MM.1S (cell line): ENCODE data around the gene GFPT2.

Experiments
- DNase-seq: peaks from one replicate; pipeline ENCODE4 v3.0.0-alpha.2; 2015
- H2AFZ ChIP-seq: fragments of 300-600 bp; sonication (generic); 2 replicates; pipeline ENCODE4 v1.6.0; 2016; ENCODE audit warnings: antibody characterized with exemption, low read length
- H3F3A ChIP-seq: fragments of 300-600 bp; sonication (generic); 2 replicates; pipeline ENCODE4 v1.6.1; 2016; ENCODE audit warnings: mild to moderate bottlenecking, antibody characterized with exemption, low read length, moderate library complexity, mixed read lengths; ENCODE audit not compliant: insufficient read depth
- H3K27ac ChIP-seq: fragments of 300-600 bp; sonication (generic); 2 replicates; pipeline ENCODE4 v1.5.1; 2016; ENCODE audit warnings: mild to moderate bottlenecking, low read length
- H3K27me3 ChIP-seq: fragments of 300-600 bp; sonication (generic); replicated peaks from 2 replicates; pipeline ENCODE4 v1.6.0; 2016; ENCODE audit warnings: low read length; ENCODE audit not compliant: insufficient read depth
- H3K36me3 ChIP-seq: fragments of 300-600 bp; sonication (generic); replicated peaks from 2 replicates; pipeline ENCODE4 v1.6.1; 2016; ENCODE audit warnings: mild to moderate bottlenecking, low read length, mixed read lengths; ENCODE audit not compliant: insufficient read depth
- H3K4me1 ChIP-seq: fragments of 300-600 bp; sonication (generic); 2 replicates; pipeline ENCODE4 v1.6.1; 2016; ENCODE audit warnings: low read length, mixed read lengths
- H3K4me2 ChIP-seq: fragments of 300-600 bp; sonication (generic); 2 replicates; pipeline ENCODE4 v1.6.0; 2016; ENCODE audit warnings: low read depth, low read length
- H3K4me3 ChIP-seq: fragments of 300-600 bp; sonication (generic); 2 replicates; pipeline ENCODE4 v1.5.1; 2016; ENCODE audit warnings: low read length, mixed read lengths
- H3K79me2 ChIP-seq: fragments of 300-600 bp; sonication (generic); 2 replicates; pipeline ENCODE4 v1.6.1; 2016; ENCODE audit warnings: mixed run types, low read length, mixed read lengths
- H3K9ac ChIP-seq: fragments of 300-600 bp; sonication (generic); 2 replicates; pipeline ENCODE4 v1.6.1; 2016; ENCODE audit warnings: low read length, mixed read lengths
- H3K9me2 ChIP-seq: fragments of 300-600 bp; sonication (generic); replicated peaks from 2 replicates; pipeline ENCODE4 v1.6.1; 2016; ENCODE audit warnings: mild to moderate bottlenecking, low read length, mixed read lengths; ENCODE audit not compliant: insufficient read depth
- H3K9me3 ChIP-seq: fragments of 300-600 bp; sonication (generic); replicated peaks from 2 replicates; pipeline ENCODE4 v1.6.1; 2016; ENCODE audit warnings: mild to moderate bottlenecking, low read length, mixed read lengths; ENCODE audit not compliant: insufficient read depth
- H4K20me1 ChIP-seq: fragments of 300-600 bp; sonication (generic); 2 replicates; pipeline ENCODE4 v1.6.1; 2016; ENCODE audit warnings: mild to moderate bottlenecking, low read length, moderate library complexity, mixed read lengths; ENCODE audit not compliant: insufficient read depth
- CTCF ChIP-seq: fragments of 300-600 bp; sonication (generic); IDR thresholded peaks from 2 replicates; pipeline ENCODE4 v1.5.1; 2016; ENCODE audit warnings: antibody characterized with exemption, low read length, mixed read lengths
- EZH2 ChIP-seq: fragments of 300-600 bp; sonication (generic); optimal IDR thresholded peaks from 2 replicates; pipeline ENCODE3; 2017; ENCODE audit warnings: low read depth, mild to moderate bottlenecking, antibody characterized with exemption, low read length, mixed read lengths
- EZH2phosphoT487 ChIP-seq: fragments of 300-600 bp; sonication (generic); IDR thresholded peaks from 2 replicates; pipeline ENCODE4 v1.6.1; 2018; ENCODE audit warnings: antibody characterized with exemption, low read length

GFPT2 gene

GRCh38 chr5:180382926-180383325, 29.8 kb upstream of the GFPT2 start:
- Histone ChIP-seq H3K79me2 (no peaks in the 10 kb centered on the region), H3F3A (no peaks in the 10 kb centered on the region), H2AFZ (no peak overlapping the region), H3K27ac (no peak overlapping the region), H3K4me3 (no peak overlapping the region), H3K9ac (no peak overlapping the region), H3K27me3 (peaks cover 51% of the 10 kb centered on the region), H3K4me2 (no peak overlapping the region), H3K36me3 (no peaks in the 10 kb centered on the region), H3K9me3 (no peaks in the 10 kb centered on the region), H4K20me1 (no peaks in the 10 kb centered on the region), H3K4me1 (no peaks in the 10 kb centered on the region), H3K9me2 (no peaks in the 10 kb centered on the region)
- no peak for DNase-seq
- no peak for TF ChIP-seq CTCF

DNA sequence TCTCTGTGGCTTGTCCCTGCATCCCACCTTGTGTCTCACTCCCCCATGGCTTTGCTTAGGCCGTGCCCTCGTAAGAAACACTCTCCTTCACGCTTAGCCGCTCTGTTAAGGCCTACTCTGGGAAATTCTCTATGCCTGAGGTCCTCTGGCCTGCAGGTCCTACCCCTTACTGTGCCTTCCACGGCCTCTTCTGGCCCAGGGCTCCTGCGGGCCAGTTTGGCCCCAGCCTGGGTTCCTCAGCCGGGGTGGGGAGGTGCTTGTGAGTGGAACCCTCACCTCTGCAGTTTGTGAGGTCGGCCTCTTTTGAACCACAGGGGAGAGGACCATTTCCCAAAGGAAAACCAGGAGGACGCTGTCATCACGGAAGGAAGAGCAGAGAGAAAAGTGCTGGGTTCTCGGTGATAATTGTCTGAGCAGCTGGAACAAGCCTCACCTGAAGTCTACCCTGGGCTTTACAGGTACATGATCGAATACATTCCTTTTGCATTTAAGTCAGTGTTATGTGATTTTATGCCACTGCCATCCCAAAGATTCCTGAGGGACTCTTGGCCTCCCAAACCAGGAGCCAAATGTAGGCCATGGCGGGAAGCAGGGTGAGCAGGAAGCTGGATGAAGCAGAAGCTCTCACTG, 28.8 kb upstream of the GFPT2 start:
- Histone ChIP-seq H4K20me1 (no peaks in the 10 kb centered on the region), H3K27ac (no peak overlapping the region), H3K9me3 (no peaks in the 10 kb centered on the region), H3K4me1 (no peaks in the 10 kb centered on the region), H3K4me2 (no peak overlapping the region), H3K9me2 (no peaks in the 10 kb centered on the region), H3K27me3 (peaks cover 61% of the 10 kb centered on the region), H3K4me3 (no peak overlapping the region), H3F3A (no peaks in the 10 kb centered on the region), H3K9ac (no peak overlapping the region), H2AFZ (no peak overlapping the region), H3K36me3 (no peaks in the 10 kb centered on the region), H3K79me2 (no peaks in the 10 kb centered on the region)
- DNase-seq: no peak
- no peak for TF ChIP-seq CTCF
- no peak for TF ChIP-seq EZH2phosphoT487
- TF ChIP-seq EZH2: no peak

GRCh38 chr5:180381428-180381827, 28.3 kb upstream of the GFPT2 start:
- Histone ChIP-seq H3K79me2 (no peaks in the 10 kb centered on the region), H3K9me2 (no peaks in the 10 kb centered on the region), H3K27ac (no peak overlapping the region), H3K9ac (no peak overlapping the region), H3K27me3 (peaks cover 65% of the 10 kb centered on the region), H3K4me1 (no peaks in the 10 kb centered on the region), H2AFZ (no peak overlapping the region), H4K20me1 (no peaks in the 10 kb centered on the region), H3K4me2 (no peak overlapping the region), H3K4me3 (no peak overlapping the region), H3K36me3 (no peaks in the 10 kb centered on the region), H3K9me3 (no peaks in the 10 kb centered on the region), H3F3A (no peaks in the 10 kb centered on the region)
- no peak for DNase-seq
- TF ChIP-seq EZH2phosphoT487 (no peak), EZH2 (no peak), CTCF (no peak)
